SK-N-SH (cell line): Measurements from ENCODE around the gene FABP2.

ENCODE experiments used
- EP300 ChIP-seq, 2 experiments: IDR thresholded peaks; 2 replicates each; pipeline versions ENCODE4 v1.4.0 to v1.6.1; 2012; ENCODE audit warnings: borderline replicate concordance in 1 of 2, low read depth in 1 of 2, low read length in 1 of 2
- MAX ChIP-seq: IDR thresholded peaks from 2 replicates; pipeline ENCODE4 v1.4.0; 2012; ENCODE audit warnings: low read depth
- REST ChIP-seq: IDR thresholded peaks from 2 replicates; pipeline ENCODE4 v1.6.1; 2012; ENCODE audit warnings: mild to moderate bottlenecking, low read depth, low read length, moderate library complexity
- SMC3 ChIP-seq: IDR thresholded peaks from 2 replicates; pipeline ENCODE4 v1.6.1; 2012; ENCODE audit warnings: low read depth, low read length, improper control_type of control experiment

GRCh38 chr4:119314356-119314755 lies 7.6 kb downstream of the FABP2 start:
- TF ChIP-seq EP300 (IDR thresholded peaks at IDR 0.05; ENCODE audit: borderline replicate concordance in 1 of 2, low read depth in 1 of 2, low read length in 1 of 2) (no peak), MAX (no peak), SMC3 (peak; percentile 64), REST (no peak)
